HFFc6 (cell line): Measurements from ENCODE around the gene DZANK1. TPM values are rescaled to one million over a fixed set of nuclear protein-coding genes. Genes with fewer than 3 reads are reported as not detected.
"Not testable (repeated sequence)": the region's sequence is repeated elsewhere in the genome, so short reads cannot be mapped to it uniquely, and the experiment has no call there.

Experiments used
- DNase-seq: peaks from one replicate; pipeline ENCODE4 v3.0.0-alpha.2; 2018
- H3K27ac Mint-ChIP-seq: 2 replicates; pipeline ENCODE4 v1.8.0; 2020; ENCODE audit warnings: mild to moderate bottlenecking, mixed read lengths
- H3K27me3 Mint-ChIP-seq: 2 replicates; pipeline ENCODE4 v1.8.0; 2021; ENCODE audit warnings: mild to moderate bottlenecking, moderate library complexity, mixed read lengths; ENCODE audit not compliant: insufficient read depth
- H3K36me3 Mint-ChIP-seq: 2 replicates; pipeline ENCODE4 v1.8.0; 2021; ENCODE audit warnings: low read depth, mixed read lengths
- H3K4me1 Mint-ChIP-seq: 2 replicates; pipeline ENCODE4 v1.8.0; 2020; ENCODE audit warnings: low read depth, mixed read lengths
- H3K4me3 Mint-ChIP-seq: 2 replicates; pipeline ENCODE4 v1.8.0; 2020; ENCODE audit warnings: mild to moderate bottlenecking, moderate library complexity, mixed read lengths
- H3K9me3 Mint-ChIP-seq: 2 replicates; pipeline ENCODE4 v1.8.0; 2020; ENCODE audit warnings: mild to moderate bottlenecking, mixed read lengths
- total RNA-seq, 6 experiments: library from RNA; stranded (reverse); fragmentation: NEBNext Ultra II Directional; extraction: Animal tissue kit (Norgen Biotek cat#: 25700); gene quantifications; 2 replicates in 1 of 6; 3 replicates in 5 of 6; pipeline ENCODE4 v1.2.3, GENCODE V29; 2021
- TF ChIP-seq, protein P1 (sequence below): fragments of 200-600 bp; sonication (generic); IDR thresholded peaks from 2 replicates; pipeline ENCODE4 v1.5.0; 2021; ENCODE audit warnings: antibody characterized with exemption, mild to moderate bottlenecking

Gene DZANK1
- total RNA-seq, 6 experiments from 2014 or later, result 1.1 to 1.6 (median 1.5) TPM

GRCh38 chr20:18507218-18508191, 40.7 kb upstream of the DZANK1 start, which contains the start of gene SEC23B:
Gene SEC23B, plus strand, starts transcription at chr20:18507940. Its CDS starts 2,896 bp downstream, at chr20:18510836.
- H3K4me1 Mint-ChIP-seq, result peaks cover 28% of the 10 kb centered on the region
- peaks cover 20% of the 10 kb centered on the region for H3K36me3 Mint-ChIP-seq
- H3K27me3 Mint-ChIP-seq, result no peaks in the 10 kb centered on the region; the same call in 1 of the 2 replicates
- H3K4me3 Mint-ChIP-seq, result peak within 1 kb of the TSS; percentile 99
- H3K9me3 Mint-ChIP-seq, result no peaks in the 10 kb centered on the region
- TF ChIP-seq, protein P1, sequence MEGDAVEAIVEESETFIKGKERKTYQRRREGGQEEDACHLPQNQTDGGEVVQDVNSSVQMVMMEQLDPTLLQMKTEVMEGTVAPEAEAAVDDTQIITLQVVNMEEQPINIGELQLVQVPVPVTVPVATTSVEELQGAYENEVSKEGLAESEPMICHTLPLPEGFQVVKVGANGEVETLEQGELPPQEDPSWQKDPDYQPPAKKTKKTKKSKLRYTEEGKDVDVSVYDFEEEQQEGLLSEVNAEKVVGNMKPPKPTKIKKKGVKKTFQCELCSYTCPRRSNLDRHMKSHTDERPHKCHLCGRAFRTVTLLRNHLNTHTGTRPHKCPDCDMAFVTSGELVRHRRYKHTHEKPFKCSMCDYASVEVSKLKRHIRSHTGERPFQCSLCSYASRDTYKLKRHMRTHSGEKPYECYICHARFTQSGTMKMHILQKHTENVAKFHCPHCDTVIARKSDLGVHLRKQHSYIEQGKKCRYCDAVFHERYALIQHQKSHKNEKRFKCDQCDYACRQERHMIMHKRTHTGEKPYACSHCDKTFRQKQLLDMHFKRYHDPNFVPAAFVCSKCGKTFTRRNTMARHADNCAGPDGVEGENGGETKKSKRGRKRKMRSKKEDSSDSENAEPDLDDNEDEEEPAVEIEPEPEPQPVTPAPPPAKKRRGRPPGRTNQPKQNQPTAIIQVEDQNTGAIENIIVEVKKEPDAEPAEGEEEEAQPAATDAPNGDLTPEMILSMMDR, result no peak
- H3K27ac Mint-ChIP-seq, result peak within 1 kb of the TSS; percentile 95
- DNase-seq, result peak; percentile 96

DNA sequence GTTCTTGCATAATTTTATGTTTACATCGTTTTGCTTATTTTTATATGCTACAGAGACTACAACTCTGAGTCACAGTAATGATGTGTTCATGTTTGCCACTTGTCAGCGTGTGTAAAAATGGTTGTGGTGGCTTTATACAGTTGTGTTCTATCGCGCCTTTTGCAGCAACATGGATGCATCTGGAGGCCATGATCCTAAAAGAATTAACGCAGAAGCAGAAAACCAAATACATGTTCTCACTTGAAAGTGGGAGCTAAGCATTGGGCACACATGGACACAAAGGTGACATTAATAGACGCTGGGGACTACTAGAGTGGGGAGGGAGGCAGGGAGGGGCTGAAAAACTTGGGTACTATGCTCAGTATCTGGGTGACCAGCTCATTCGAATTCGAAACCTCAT, 39.9 kb upstream of the DZANK1 start:
- no peak for DNase-seq
- Mint-ChIP-seq H3K4me3 (peak overlapping the region; percentile 99), H3K4me1 (peaks cover 28% of the 10 kb centered on the region), H3K27me3 (no peaks in the 10 kb centered on the region; the same call in 1 of the 2 replicates), H3K36me3 (peaks cover 20% of the 10 kb centered on the region), H3K9me3 (no peaks in the 10 kb centered on the region), H3K27ac (peak overlapping the region; percentile 95)
- TF ChIP-seq, protein P1, result no peak

GRCh38 chr20:18504479-18505060, 37.7 kb upstream of the DZANK1 start:
- Mint-ChIP-seq H3K36me3 (0 out of 2 replicates have a peak, but pooled peaks cover 4% of the 10 kb centered on the region), H3K4me1 (peaks cover 20% of the 10 kb centered on the region), H3K27ac (no peak overlapping the region), H3K27me3 (no peaks in the 10 kb centered on the region; the same call in 1 of the 2 replicates), H3K9me3 (no peaks in the 10 kb centered on the region), H3K4me3 (peak overlapping the region; percentile 56; the same call in 1 of the 2 replicates)
- TF ChIP-seq, protein P1, result no peak
- DNase-seq, result no peak

- not testable (repeated sequence) for H3K4me1 Mint-ChIP-seq
Measured at GRCh38 chr20:18501672-18502071, 34.8 kb upstream of the DZANK1 start.

DNA sequence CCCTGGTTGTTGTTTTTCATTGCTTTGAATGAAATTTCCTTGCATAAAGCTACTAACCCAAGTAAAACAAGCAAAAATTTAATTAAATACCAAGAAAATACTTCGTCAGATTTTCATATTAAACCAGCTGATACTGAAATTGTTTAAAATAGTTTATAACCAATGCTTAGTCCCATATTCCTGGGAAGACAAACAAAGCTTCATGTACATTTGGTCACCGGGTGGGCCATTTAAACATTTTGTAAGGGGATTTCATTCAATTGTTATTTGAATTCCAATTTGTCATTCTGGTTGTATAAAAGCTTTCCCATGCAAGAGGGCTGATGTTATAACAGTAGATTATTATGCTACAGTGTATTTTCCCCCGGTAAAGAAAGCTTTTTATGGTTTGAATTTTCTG, 30.8 kb upstream of the DZANK1 start:
- no peak for DNase-seq
- TF ChIP-seq, protein P1, result no peak
- Mint-ChIP-seq H3K9me3 (no peaks in the 10 kb centered on the region), H3K36me3 (peaks cover 6% of the 10 kb centered on the region; the same call in 1 of the 2 replicates), H3K4me3 (peak overlapping the region; percentile 99), H3K4me1 (peaks cover 15% of the 10 kb centered on the region), H3K27me3 (no peaks in the 10 kb centered on the region), H3K27ac (peak overlapping the region; percentile 73; the same call in 1 of the 2 replicates)

More at GRCh38 chr20:18501672-18502071, 34.8 kb upstream of the DZANK1 start:
- not testable (repeated sequence) for H3K9me3 Mint-ChIP-seq, H3K4me3 Mint-ChIP-seq, H3K27me3 Mint-ChIP-seq, H3K27ac Mint-ChIP-seq, H3K36me3 Mint-ChIP-seq, DNase-seq
